SK-N-SH treated with all-trans-retinoic acid at 6 μM for 48 hours (cell line): ENCODE results near the gene CPXM2.

Experiments
- ESRRG ChIP-seq: fragments of 250-450 bp; sonication (Bioruptor Pico); IDR thresholded peaks from 2 replicates; pipeline ENCODE4 v1.6.1; 2021; ENCODE audit warnings: mild to moderate bottlenecking
- GLIS3 ChIP-seq: fragments of 250-450 bp; sonication (Bioruptor Pico); IDR thresholded peaks from 2 replicates; pipeline ENCODE4 v1.5.0; 2020; ENCODE audit warnings: mild to moderate bottlenecking, moderate library complexity
- ISL1 ChIP-seq: fragments of 250-450 bp; sonication (Bioruptor Pico); IDR thresholded peaks from 2 replicates; pipeline ENCODE4 v2.1.2; 2022; ENCODE audit warnings: mild to moderate bottlenecking, moderate library complexity
- PPARA ChIP-seq: fragments of 250-450 bp; sonication (Bioruptor Pico); IDR thresholded peaks from 2 replicates; pipeline ENCODE4 v1.5.0; 2020; ENCODE audit warnings: mild to moderate bottlenecking, borderline replicate concordance
- RARB ChIP-seq: fragments of 250-450 bp; sonication (Bioruptor Pico); IDR thresholded peaks from 2 replicates; pipeline ENCODE4 v1.8.0; 2021; ENCODE audit warnings: mild to moderate bottlenecking, moderate library complexity
- TCF4 ChIP-seq: fragments of 250-450 bp; sonication (Bioruptor Pico); IDR thresholded peaks from 2 replicates; pipeline ENCODE4 v1.8.0; 2021; ENCODE audit warnings: mild to moderate bottlenecking, moderate library complexity, borderline replicate concordance
- TOX ChIP-seq: fragments of 250-450 bp; sonication (Bioruptor Pico); IDR thresholded peaks from 2 replicates; pipeline ENCODE4 v1.8.0; 2021; ENCODE audit warnings: mild to moderate bottlenecking, moderate library complexity, borderline replicate concordance
- ZFP30 ChIP-seq: fragments of 450-650 bp; formaldehyde crosslinking; IDR thresholded peaks from 2 replicates; pipeline ENCODE4 v1.5.0; 2022; ENCODE audit warnings: mild to moderate bottlenecking, moderate library complexity
- TF ChIP-seq, protein P1 (sequence below): fragments of 250-450 bp; sonication (Bioruptor Pico); IDR thresholded peaks from 2 replicates; pipeline ENCODE4 v1.8.0; 2020; ENCODE audit warnings: mild to moderate bottlenecking, moderate library complexity, borderline replicate concordance
- TF ChIP-seq, protein P2 (sequence below): fragments of 250-450 bp; sonication (Bioruptor Pico); IDR thresholded peaks from 2 replicates; pipeline ENCODE4 v1.5.1; 2020; ENCODE audit warnings: low read depth, mild to moderate bottlenecking, moderate library complexity
- TF ChIP-seq, protein P3 (sequence below): fragments of 250-450 bp; sonication (Bioruptor Pico); IDR thresholded peaks from 2 replicates; pipeline ENCODE4 v1.8.0; 2021; ENCODE audit warnings: low read depth, mild to moderate bottlenecking, moderate library complexity, borderline replicate concordance

DNA sequence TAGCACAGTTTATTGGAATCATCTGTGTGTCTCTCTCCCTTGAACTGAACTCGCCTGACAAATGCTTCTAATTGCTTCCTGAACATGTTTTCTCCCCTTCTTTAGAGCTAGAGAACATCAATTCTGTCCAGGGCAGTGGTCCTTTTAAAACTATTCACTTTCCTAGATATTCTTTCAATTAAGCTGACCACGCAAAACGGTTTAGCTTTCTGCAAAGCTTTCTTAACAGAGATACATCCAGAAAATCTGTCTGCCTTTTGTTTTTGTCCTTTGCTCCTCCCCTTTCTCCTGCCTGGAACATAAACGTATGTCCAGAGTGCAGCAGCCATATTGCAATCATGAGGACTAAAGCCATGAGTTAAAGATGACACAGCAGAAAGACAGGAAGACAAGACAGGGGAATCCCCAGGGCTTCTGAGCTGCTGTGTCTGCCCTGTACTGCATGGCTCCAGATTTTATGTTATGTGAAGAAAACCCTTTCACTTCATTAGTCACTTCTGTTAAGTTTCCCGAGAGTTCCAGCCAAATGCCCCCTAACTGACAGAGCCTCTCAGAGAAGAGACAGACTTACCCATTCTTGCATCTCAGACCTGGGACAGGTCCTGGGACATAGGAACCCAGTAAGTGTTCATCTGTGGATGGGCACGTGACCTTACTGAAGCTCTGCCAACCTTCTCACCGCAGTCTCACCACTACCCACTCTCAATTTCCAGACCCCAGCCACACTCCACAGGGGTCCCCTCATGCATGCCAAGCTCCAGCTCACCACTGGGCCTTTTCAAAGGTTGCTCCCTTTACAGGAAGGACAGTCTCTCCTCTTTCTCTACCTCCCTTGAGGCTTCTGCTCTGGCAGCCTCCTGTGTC is 35.0 kb upstream of the CPXM2 start:
- no peak for TF ChIP-seq GLIS3 (CRISPR knock-in tag)
- TF ChIP-seq PPARA (CRISPR knock-in tag), result no peak
- no peak for TF ChIP-seq ZFP30 (CRISPR knock-in tag)
- TF ChIP-seq RARB (CRISPR knock-in tag), result no peak
- TF ChIP-seq, protein P1, sequence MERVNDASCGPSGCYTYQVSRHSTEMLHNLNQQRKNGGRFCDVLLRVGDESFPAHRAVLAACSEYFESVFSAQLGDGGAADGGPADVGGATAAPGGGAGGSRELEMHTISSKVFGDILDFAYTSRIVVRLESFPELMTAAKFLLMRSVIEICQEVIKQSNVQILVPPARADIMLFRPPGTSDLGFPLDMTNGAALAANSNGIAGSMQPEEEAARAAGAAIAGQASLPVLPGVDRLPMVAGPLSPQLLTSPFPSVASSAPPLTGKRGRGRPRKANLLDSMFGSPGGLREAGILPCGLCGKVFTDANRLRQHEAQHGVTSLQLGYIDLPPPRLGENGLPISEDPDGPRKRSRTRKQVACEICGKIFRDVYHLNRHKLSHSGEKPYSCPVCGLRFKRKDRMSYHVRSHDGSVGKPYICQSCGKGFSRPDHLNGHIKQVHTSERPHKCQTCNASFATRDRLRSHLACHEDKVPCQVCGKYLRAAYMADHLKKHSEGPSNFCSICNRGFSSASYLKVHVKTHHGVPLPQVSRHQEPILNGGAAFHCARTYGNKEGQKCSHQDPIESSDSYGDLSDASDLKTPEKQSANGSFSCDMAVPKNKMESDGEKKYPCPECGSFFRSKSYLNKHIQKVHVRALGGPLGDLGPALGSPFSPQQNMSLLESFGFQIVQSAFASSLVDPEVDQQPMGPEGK (CRISPR knock-in tag), result no peak
- TF ChIP-seq, protein P2, sequence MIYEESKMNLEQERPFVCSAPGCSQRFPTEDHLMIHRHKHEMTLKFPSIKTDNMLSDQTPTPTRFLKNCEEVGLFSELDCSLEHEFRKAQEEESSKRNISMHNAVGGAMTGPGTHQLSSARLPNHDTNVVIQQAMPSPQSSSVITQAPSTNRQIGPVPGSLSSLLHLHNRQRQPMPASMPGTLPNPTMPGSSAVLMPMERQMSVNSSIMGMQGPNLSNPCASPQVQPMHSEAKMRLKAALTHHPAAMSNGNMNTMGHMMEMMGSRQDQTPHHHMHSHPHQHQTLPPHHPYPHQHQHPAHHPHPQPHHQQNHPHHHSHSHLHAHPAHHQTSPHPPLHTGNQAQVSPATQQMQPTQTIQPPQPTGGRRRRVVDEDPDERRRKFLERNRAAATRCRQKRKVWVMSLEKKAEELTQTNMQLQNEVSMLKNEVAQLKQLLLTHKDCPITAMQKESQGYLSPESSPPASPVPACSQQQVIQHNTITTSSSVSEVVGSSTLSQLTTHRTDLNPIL (CRISPR knock-in tag), result no peak
- TF ChIP-seq ESRRG (CRISPR knock-in tag), result no peak
- no peak for TF ChIP-seq ISL1 (CRISPR knock-in tag)
- TF ChIP-seq, protein P3, sequence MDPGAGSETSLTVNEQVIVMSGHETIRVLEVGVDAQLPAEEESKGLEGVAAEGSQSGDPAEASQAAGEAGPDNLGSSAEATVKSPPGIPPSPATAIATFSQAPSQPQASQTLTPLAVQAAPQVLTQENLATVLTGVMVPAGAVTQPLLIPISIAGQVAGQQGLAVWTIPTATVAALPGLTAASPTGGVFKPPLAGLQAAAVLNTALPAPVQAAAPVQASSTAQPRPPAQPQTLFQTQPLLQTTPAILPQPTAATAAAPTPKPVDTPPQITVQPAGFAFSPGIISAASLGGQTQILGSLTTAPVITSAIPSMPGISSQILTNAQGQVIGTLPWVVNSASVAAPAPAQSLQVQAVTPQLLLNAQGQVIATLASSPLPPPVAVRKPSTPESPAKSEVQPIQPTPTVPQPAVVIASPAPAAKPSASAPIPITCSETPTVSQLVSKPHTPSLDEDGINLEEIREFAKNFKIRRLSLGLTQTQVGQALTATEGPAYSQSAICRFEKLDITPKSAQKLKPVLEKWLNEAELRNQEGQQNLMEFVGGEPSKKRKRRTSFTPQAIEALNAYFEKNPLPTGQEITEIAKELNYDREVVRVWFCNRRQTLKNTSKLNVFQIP (CRISPR knock-in tag), result no peak
- TF ChIP-seq TOX (CRISPR knock-in tag), result no peak
- no peak for TF ChIP-seq TCF4 (CRISPR knock-in tag)
